Keratinocyte (primary cell): ENCODE measurements around the gene DNALI1. TPM values are rescaled to one million over a fixed set of nuclear protein-coding genes. Genes with fewer than 3 reads are reported as not detected.

Source experiments
- DNase-seq: peaks from one replicate; pipeline ENCODE4 v3.0.0-alpha.2; 2011; ENCODE audit warnings: low read depth, missing footprints, low spot score
- FAIRE-seq: peaks from 2 replicates; lab custom pipeline; 2011; peaks lifted over from hg19 to GRCh38; lab: Jason Lieb, UNC
- H2AFZ ChIP-seq: 2 replicates; pipeline ENCODE4 v1.6.0; 2012; ENCODE audit warnings: low read length, control low read depth, inconsistent platforms; ENCODE audit not compliant: control insufficient read depth
- H3K27ac ChIP-seq: 2 replicates; pipeline ENCODE4 v1.5.1; 2011; ENCODE audit warnings: low read length; ENCODE audit not compliant: control insufficient read depth, insufficient read depth
- H3K27me3 ChIP-seq: 3 replicates; pipeline ENCODE4 v1.6.0; 2011; ENCODE audit warnings: low read length; ENCODE audit not compliant: control insufficient read depth, insufficient read depth; ENCODE audit errors: extremely low read depth
- H3K36me3 ChIP-seq, 2 experiments: 2 replicates in 1 of 2; 3 replicates in 1 of 2; pipeline ENCODE4 v1.5.1; 2011; ENCODE audit warnings: low read length in 2 of 2, mild to moderate bottlenecking in 1 of 2; ENCODE audit not compliant: control insufficient read depth in 2 of 2, insufficient read depth in 2 of 2; ENCODE audit errors: extremely low read depth in 1 of 2
- H3K4me1 ChIP-seq: 3 replicates; pipeline ENCODE4 v1.5.1; 2011; ENCODE audit warnings: low read length; ENCODE audit not compliant: control insufficient read depth, insufficient read depth; ENCODE audit errors: extremely low read depth
- H3K4me2 ChIP-seq: 3 replicates; pipeline ENCODE4 v1.6.0; 2011; ENCODE audit warnings: low read depth, low read length; ENCODE audit not compliant: control insufficient read depth, insufficient read depth; ENCODE audit errors: extremely low read depth
- H3K4me3 ChIP-seq, 3 experiments: fragments of 200-600 bp in 1 of 3; sonication (generic) in 1 of 3; 2 replicates in 2 of 3; 3 replicates in 1 of 3; pipeline ENCODE4 v1.5.1; 2011 to 2016; ENCODE audit warnings: low read length in 3 of 3, mild to moderate bottlenecking in 3 of 3, control low read depth in 2 of 3, inconsistent platforms in 1 of 3, low read depth in 1 of 3, mixed read lengths in 1 of 3, mixed run types in 1 of 3, moderate library complexity in 1 of 3; ENCODE audit not compliant: control insufficient read depth in 2 of 3, insufficient read depth in 2 of 3; ENCODE audit errors: extremely low read depth in 1 of 3
- H3K79me2 ChIP-seq: 2 replicates; pipeline ENCODE4 v1.6.0; 2012; ENCODE audit warnings: low read length; ENCODE audit not compliant: control insufficient read depth, insufficient read depth
- H3K9ac ChIP-seq: 3 replicates; pipeline ENCODE4 v1.6.0; 2011; ENCODE audit warnings: low read length; ENCODE audit not compliant: control insufficient read depth, insufficient read depth; ENCODE audit errors: extremely low read depth
- H3K9me1 ChIP-seq: 3 replicates; pipeline ENCODE4 v1.6.0; 2011; ENCODE audit warnings: low read length; ENCODE audit not compliant: control insufficient read depth, insufficient read depth; ENCODE audit errors: extremely low read depth
- H3K9me3 ChIP-seq: 2 replicates; pipeline ENCODE4 v1.5.1; 2012; ENCODE audit warnings: low read depth, low read length; ENCODE audit not compliant: control insufficient read depth
- H4K20me1 ChIP-seq: 3 replicates; pipeline ENCODE4 v1.6.0; 2011; ENCODE audit warnings: low read length; ENCODE audit not compliant: control insufficient read depth, insufficient read depth; ENCODE audit errors: extremely low read depth
- CTCF ChIP-seq, 3 experiments: IDR thresholded peaks in 1 of 3; conservative IDR thresholded peaks in 1 of 3; optimal IDR thresholded peaks in 1 of 3; 2 replicates in 2 of 3; 3 replicates in 1 of 3; pipeline versions ENCODE3 to v1.5.1; 2011; ENCODE audit warnings: low read length in 3 of 3, mild to moderate bottlenecking in 3 of 3, moderate library complexity in 2 of 3, control low read depth in 1 of 3, inconsistent platforms in 1 of 3; ENCODE audit not compliant: insufficient read depth in 2 of 3; ENCODE audit errors: extremely low read depth in 1 of 3
- EZH2 ChIP-seq: IDR thresholded peaks from one replicate; pipeline ENCODE4 v1.6.1; 2012; ENCODE audit warnings: inconsistent platforms, mild to moderate bottlenecking, low read length, moderate library complexity
- dilution Hi-C: fragments of 300-500 bp; cut with MboI; formaldehyde crosslinking; loops from one replicate; pipeline ENCODE4 v1.7.0; 2020; ENCODE audit warnings: low sequenced_read_pairs; ENCODE audit not compliant: extremely low pct_ligation_motif_present
- polyA plus RNA-seq, 5 experiments: library from polyadenylated mRNA; depleted of rRNA in 3 of 5; stranded (reverse) in 3 of 5; stranded (forward) in 1 of 5; unstranded in 1 of 5; fragments of >200 nt; gene quantifications; 1 replicate in 1 of 5; 2 replicates in 3 of 5; 3 replicates in 1 of 5; pipeline versions ENCODE4 v1.2.1 to v1.2.3, GENCODE V29; 2011 to 2012; ENCODE audit warnings: missing spikeins in 2 of 5, low read depth in 1 of 5, low replicate concordance in 1 of 5

DNALI1 gene
- polyA plus RNA-seq, 1 donor (not counting 4 experiments of a cell fraction or from before 2014, with no cell fraction given) = 0.14 TPM

- dilution Hi-C loops = loop anchor here (25.0 kb wide), 1 partner anchor 98 kb away; the partner anchor contains the start of gene CDCA8
These were observed 32.2 kb downstream of the DNALI1 start for GRCh38 chr1:37588939-37589338.

GRCh38 chr1:37593726-37594125 lies 37.0 kb downstream of the DNALI1 start:
- Histone ChIP-seq H2AFZ (no peak overlapping the region), H3K36me3 (peaks cover 9 to 34% of the 10 kb centered on the region in 2 experiments), H3K27me3 (no peaks in the 10 kb centered on the region), H3K9ac (no peak overlapping the region), H3K27ac (no peak overlapping the region), H4K20me1 (peaks cover 3% of the 10 kb centered on the region), H3K9me3 (no peaks in the 10 kb centered on the region), H3K79me2 (peaks cover 55% of the 10 kb centered on the region), H3K9me1 (no peaks in the 10 kb centered on the region), H3K4me3 (no peak overlapping the region), H3K4me1 (peaks cover 16% of the 10 kb centered on the region), H3K4me2 (no peak overlapping the region)
- FAIRE-seq (no peak), DNase-seq (no peak)
- dilution Hi-C loops = loop anchor here (25.0 kb wide), 1 partner anchor 94 kb away; the partner anchor contains the start of gene CDCA8
- TF ChIP-seq EZH2 = no peak
- TF ChIP-seq CTCF (optimal IDR thresholded peaks at IDR 0.05 in 1 of 3, IDR thresholded peaks at IDR 0.05 in 1 of 3, conservative IDR thresholded peaks at IDR 0.05 in 1 of 3; ENCODE audit: extremely low read depth in 1 of 3, insufficient read depth in 2 of 3, low read length in 3 of 3) = no peak

More at GRCh38 chr1:37588939-37589338, 32.2 kb downstream of the DNALI1 start:
- Histone ChIP-seq H3K27me3 (no peaks in the 10 kb centered on the region), H3K9ac (no peak overlapping the region), H2AFZ (no peak overlapping the region), H3K4me1 (peaks cover 2% of the 10 kb centered on the region), H3K79me2 (peaks cover 42% of the 10 kb centered on the region), H4K20me1 (peaks cover 3% of the 10 kb centered on the region), H3K36me3 (peaks cover 24 to 48% of the 10 kb centered on the region in 2 experiments), H3K9me1 (no peaks in the 10 kb centered on the region), H3K27ac (no peak overlapping the region), H3K4me2 (no peak overlapping the region), H3K9me3 (no peaks in the 10 kb centered on the region), H3K4me3 (no peak overlapping the region)
- TF ChIP-seq CTCF (optimal IDR thresholded peaks at IDR 0.05 in 1 of 3, IDR thresholded peaks at IDR 0.05 in 1 of 3, conservative IDR thresholded peaks at IDR 0.05 in 1 of 3; ENCODE audit: extremely low read depth in 1 of 3, insufficient read depth in 2 of 3, low read length in 3 of 3) (no peak), EZH2 (no peak)
- DNase-seq (no peak), FAIRE-seq (no peak)
